Measurements from ENCODE around the gene NDE1.
"Not testable (repeated sequence)": the region's sequence is repeated elsewhere in the genome, so short reads cannot be mapped to it uniquely, and the experiment has no call there.

The NDE1 gene

GRCh38 chr16:15671530-15672117 is 21.6 kb downstream of the NDE1 start:
- TF ChIP-seq CTCF (IDR thresholded peaks at IDR 0.05) = no peak
- H3K27ac ChIP-seq = peak overlapping the region; percentile 50 to 84

GRCh38 chr16:15672127-15672513 is 22.1 kb downstream of the NDE1 start:
- DNase-seq (ENCODE audit: low spot score) = not testable (repeated sequence)
- H3K27ac ChIP-seq = peak overlapping the region; percentile 50 to 84
- H3K4me3 ChIP-seq = peak overlapping the region; percentile 34

More at GRCh38 chr16:15671530-15672117, 21.6 kb downstream of the NDE1 start:
- no peak for DNase-seq (ENCODE audit: low spot score)
- no peak overlapping the region for H3K4me3 ChIP-seq

GRCh38 chr16:15672514-15673167 is 22.6 kb downstream of the NDE1 start:
- peak overlapping the region; percentile 50 to 84 for H3K27ac ChIP-seq
- peak; percentile 93 for DNase-seq (ENCODE audit: low spot score)
- peak overlapping the region; percentile 53 for H3K4me3 ChIP-seq
- TF ChIP-seq CTCF (IDR thresholded peaks at IDR 0.05) = no peak

GRCh38 chr16:15674571-15674970 is 24.5 kb downstream of the NDE1 start:
- Histone ChIP-seq H3K4me3 (no peak overlapping the region), H3K27ac (peak overlapping the region in 1 of 2 donors; percentile 84)
- no peak for DNase-seq (ENCODE audit: low spot score)
- TF ChIP-seq CTCF (IDR thresholded peaks at IDR 0.05) = no peak

- DNase-seq (ENCODE audit: low spot score) = no peak
- Histone ChIP-seq H3K4me3 (no peak overlapping the region), H3K27ac (no peak overlapping the region)
- no peak for TF ChIP-seq CTCF (IDR thresholded peaks at IDR 0.05)
Measured at GRCh38 chr16:15676506-15676905, 26.5 kb downstream of the NDE1 start.

- H3K27ac ChIP-seq = no peak overlapping the region
- H3K4me3 ChIP-seq = no peak overlapping the region
- no peak for DNase-seq (ENCODE audit: low spot score)
Measured at GRCh38 chr16:15677447-15677846, 27.4 kb downstream of the NDE1 start.

GRCh38 chr16:15682105-15682570 is 32.1 kb downstream of the NDE1 start:
- Histone ChIP-seq H3K27ac (no peak overlapping the region), H3K4me3 (no peak overlapping the region)
- no peak for TF ChIP-seq CTCF (IDR thresholded peaks at IDR 0.05)
- no peak for DNase-seq (ENCODE audit: low spot score)

More at GRCh38 chr16:15677447-15677846, 27.4 kb downstream of the NDE1 start:
- no peak for TF ChIP-seq CTCF (IDR thresholded peaks at IDR 0.05)

Measured in coronary artery (tissue), 2 donors.